Measurements from ENCODE around the gene SYTL4.

The SYTL4 gene

DNA sequence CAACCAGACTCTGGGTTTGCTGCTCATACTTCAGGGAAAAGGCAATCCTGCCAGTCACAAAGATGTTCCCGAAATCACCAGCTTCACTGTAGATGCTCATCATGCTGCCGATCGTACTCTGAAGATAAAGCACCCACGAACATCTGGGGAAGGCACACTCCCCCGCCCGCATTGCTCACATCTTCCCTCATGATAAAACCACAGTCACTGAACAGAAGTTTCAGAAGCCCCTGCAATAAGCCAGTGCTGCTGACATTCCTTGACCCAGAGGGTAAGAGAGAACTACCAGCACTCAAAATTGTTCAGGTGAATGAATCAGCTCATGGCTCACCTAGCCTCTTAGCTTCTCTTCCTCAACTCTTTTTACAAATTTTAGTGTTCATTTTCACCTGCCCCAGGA, 44.8 kb downstream of the SYTL4 start:
- no peaks in the 10 kb centered on the region for H3K36me3 ChIP-seq (ENCODE audit: insufficient read depth, low read length)
- H3K9ac ChIP-seq (ENCODE audit: low read depth, low read length): no peak overlapping the region
- no peak overlapping the region for H3K27ac ChIP-seq (ENCODE audit: low read depth, low read length)
- no peaks in the 10 kb centered on the region for H3K9me3 ChIP-seq (ENCODE audit: insufficient read depth, low read depth, low read length)
- 95% methylated on average over 6 of the region's 6 CpGs for WGBS
- no peak overlapping the region for H3K4me3 ChIP-seq (ENCODE audit: low read length)
- no peaks in the 10 kb centered on the region for H3K4me1 ChIP-seq (ENCODE audit: insufficient read depth, low read length)
- no peaks in the 10 kb centered on the region for H3K27me3 ChIP-seq (ENCODE audit: insufficient read depth, low read length)

DNA sequence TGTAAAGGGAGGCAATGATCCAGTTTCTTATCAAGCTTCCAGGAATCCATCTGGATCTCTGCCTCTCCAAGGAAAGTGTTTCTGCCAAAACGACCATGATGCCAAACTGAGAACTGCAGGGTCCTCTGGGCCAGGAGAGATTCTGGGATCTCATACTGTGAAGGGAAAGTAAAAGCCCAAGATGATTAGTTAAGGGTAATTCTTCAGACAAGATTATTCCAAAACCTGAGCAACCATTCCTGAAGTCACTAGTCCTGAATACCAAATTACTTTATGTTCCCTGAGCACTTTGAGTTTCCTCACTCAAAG, 46.0 kb downstream of the SYTL4 start:
- WGBS: 5% methylated on average over 1 of the region's 1 CpG
- no peak overlapping the region for H3K4me3 ChIP-seq (ENCODE audit: low read length)
- no peaks in the 10 kb centered on the region for H3K4me1 ChIP-seq (ENCODE audit: insufficient read depth, low read length)
- no peak overlapping the region for H3K9ac ChIP-seq (ENCODE audit: low read depth, low read length)
- no peaks in the 10 kb centered on the region for H3K9me3 ChIP-seq (ENCODE audit: insufficient read depth, low read depth, low read length)
- H3K27ac ChIP-seq (ENCODE audit: low read depth, low read length): no peak overlapping the region
- H3K36me3 ChIP-seq (ENCODE audit: insufficient read depth, low read length): no peaks in the 10 kb centered on the region
- no peaks in the 10 kb centered on the region for H3K27me3 ChIP-seq (ENCODE audit: insufficient read depth, low read length)

DNA sequence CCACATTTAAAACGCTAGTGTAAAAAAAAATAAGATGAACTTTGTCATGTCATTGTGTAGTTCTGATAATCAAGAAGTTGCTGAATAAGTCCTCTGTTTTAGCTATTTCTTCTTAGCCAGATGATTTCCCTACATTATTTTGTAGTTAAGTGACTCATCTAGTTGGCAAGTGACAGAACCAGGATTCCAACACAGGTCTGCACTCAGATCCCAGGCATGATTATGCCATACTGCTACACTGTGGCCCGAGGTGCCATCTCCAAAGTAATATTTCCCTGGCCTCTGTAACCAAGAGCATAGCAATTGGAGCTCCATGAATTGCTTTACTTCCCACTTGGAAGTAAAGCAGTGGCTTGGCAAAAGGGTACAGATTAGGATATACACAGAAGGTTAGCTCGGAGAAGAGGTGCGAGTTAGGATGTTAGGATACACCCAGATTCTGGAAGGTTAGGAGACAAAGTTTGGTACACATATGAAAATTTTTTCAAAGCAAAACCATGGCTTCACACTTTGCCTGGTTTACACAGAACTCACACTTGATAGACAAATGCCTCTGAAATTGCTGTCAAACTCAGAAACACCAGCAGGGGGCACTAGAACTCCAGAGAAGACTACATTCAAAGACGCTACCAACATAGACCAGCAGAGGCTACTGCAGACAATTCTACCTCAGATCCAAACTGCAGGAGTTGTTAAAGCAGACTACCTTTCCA, 46.5 kb downstream of the SYTL4 start:
- Histone ChIP-seq H3K9ac (ENCODE audit: low read depth, low read length) (no peak overlapping the region), H3K4me1 (ENCODE audit: insufficient read depth, low read length) (no peaks in the 10 kb centered on the region), H3K4me3 (ENCODE audit: low read length) (no peak overlapping the region), H3K36me3 (ENCODE audit: insufficient read depth, low read length) (no peaks in the 10 kb centered on the region), H3K9me3 (ENCODE audit: insufficient read depth, low read depth, low read length) (no peaks in the 10 kb centered on the region), H3K27ac (ENCODE audit: low read depth, low read length) (no peak overlapping the region), H3K27me3 (ENCODE audit: insufficient read depth, low read length) (no peaks in the 10 kb centered on the region)
- 9% methylated on average over 4 of the region's 5 CpGs for WGBS

DNA sequence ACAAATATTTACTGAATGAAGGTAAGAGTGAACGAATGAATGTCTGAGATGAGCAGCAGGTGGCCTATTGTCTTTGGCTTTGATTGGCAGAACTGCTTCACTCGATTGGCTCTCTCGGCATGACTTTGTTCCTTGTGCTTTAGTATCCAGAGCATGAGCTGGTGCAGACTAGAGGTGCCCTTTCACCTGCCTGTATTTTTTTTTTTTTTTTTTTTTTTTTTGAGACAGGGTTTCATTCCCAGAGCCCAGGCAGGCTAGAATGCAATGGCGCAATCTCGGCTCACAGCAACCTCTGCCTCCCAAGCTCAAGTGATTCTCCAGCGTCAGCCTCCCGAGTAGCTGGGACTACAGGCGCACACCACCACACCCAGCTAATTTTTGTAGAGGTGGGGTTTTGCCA, 49.0 kb downstream of the SYTL4 start:
- Histone ChIP-seq H3K9me3 (ENCODE audit: insufficient read depth, low read depth, low read length) (no peaks in the 10 kb centered on the region), H3K4me1 (ENCODE audit: insufficient read depth, low read length) (no peaks in the 10 kb centered on the region), H3K36me3 (ENCODE audit: insufficient read depth, low read length) (no peaks in the 10 kb centered on the region), H3K27ac (ENCODE audit: low read depth, low read length) (no peak overlapping the region), H3K4me3 (ENCODE audit: low read length) (no peak overlapping the region), H3K9ac (ENCODE audit: low read depth, low read length) (no peak overlapping the region), H3K27me3 (ENCODE audit: insufficient read depth, low read length) (no peaks in the 10 kb centered on the region)
- 81% methylated on average over 5 of the region's 8 CpGs for WGBS

DNA sequence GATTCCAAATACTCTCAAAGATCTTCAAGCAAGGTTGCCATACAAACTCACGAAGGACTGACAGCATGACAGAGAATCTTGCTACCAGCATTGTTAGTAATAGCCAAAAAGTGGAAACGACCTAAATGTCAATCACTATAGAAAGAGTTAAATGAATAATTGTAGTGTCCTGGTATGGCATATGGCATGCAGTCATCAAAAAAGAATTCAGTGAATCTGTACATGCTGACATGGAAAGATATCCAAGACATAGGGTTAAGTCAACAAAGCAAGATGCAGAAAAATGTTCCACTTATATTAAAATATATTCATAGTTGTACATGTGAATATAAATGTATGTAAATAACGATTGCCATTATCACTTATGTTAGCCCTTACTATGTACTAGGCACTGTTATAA, 50.3 kb downstream of the SYTL4 start:
- Histone ChIP-seq H3K9me3 (ENCODE audit: insufficient read depth, low read depth, low read length) (no peaks in the 10 kb centered on the region), H3K27me3 (ENCODE audit: insufficient read depth, low read length) (no peaks in the 10 kb centered on the region), H3K9ac (ENCODE audit: low read depth, low read length) (no peak overlapping the region), H3K27ac (ENCODE audit: low read depth, low read length) (no peak overlapping the region), H3K4me1 (ENCODE audit: insufficient read depth, low read length) (no peaks in the 10 kb centered on the region), H3K4me3 (ENCODE audit: low read length) (no peak overlapping the region), H3K36me3 (ENCODE audit: insufficient read depth, low read length) (no peaks in the 10 kb centered on the region)
- WGBS: 86% methylated on average over 2 of the region's 3 CpGs

DNA sequence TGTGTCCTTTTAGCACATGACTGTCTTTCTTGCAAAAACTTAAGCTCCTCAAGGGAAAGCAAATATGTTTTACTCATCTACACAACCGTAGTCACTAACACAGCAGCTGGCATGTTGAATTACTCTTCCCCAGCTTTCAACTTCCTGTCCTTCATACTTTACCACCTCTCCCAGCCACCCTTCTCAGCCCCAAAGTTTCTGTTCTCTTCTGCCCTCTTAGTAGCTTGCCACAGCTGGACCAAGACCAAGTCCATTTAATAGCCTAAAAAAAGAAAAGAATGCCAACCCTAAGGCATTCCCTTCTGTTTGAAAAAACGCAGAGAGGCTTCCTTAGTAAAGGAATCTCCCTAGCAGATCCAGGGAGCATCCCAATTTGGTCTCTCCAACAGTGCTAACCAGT, 51.2 kb downstream of the SYTL4 start:
- Histone ChIP-seq H3K36me3 (ENCODE audit: insufficient read depth, low read length) (no peaks in the 10 kb centered on the region), H3K4me1 (ENCODE audit: insufficient read depth, low read length) (no peaks in the 10 kb centered on the region), H3K9ac (ENCODE audit: low read depth, low read length) (no peak overlapping the region), H3K27ac (ENCODE audit: low read depth, low read length) (no peak overlapping the region), H3K4me3 (ENCODE audit: low read length) (no peak overlapping the region), H3K27me3 (ENCODE audit: insufficient read depth, low read length) (no peaks in the 10 kb centered on the region), H3K9me3 (ENCODE audit: insufficient read depth, low read depth, low read length) (no peaks in the 10 kb centered on the region)
- WGBS: 88% methylated on average over 2 of the region's 2 CpGs

DNA sequence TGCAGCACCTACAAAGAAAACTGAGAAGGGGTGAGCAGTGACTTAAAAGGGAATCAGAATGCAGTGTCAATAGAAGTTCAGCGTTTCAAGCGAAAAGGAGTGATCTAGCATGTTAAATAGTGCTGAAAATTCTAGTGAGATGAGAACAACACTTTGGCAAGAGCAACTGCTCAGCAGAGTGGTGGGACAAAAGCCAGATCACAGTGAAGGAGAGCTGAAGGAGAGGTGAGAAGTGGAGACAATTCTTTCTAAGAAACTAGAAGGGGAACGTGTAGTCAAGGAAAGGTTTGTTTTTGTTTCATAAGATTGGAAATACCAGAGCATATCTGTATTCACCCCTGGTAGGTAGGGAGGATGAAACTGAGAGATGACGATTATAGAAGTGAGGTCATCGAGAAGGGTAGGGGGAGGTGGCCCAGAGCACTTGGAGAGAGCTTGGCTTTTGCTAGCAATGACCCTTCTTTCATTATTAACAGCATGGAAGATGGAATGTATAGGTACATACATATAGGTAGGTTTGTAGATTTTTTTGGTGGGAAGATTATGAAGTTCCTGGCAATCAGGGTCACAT, 54.2 kb downstream of the SYTL4 start:
- Histone ChIP-seq H3K36me3 (ENCODE audit: insufficient read depth, low read length) (no peaks in the 10 kb centered on the region), H3K27ac (ENCODE audit: low read depth, low read length) (no peak overlapping the region), H3K27me3 (ENCODE audit: insufficient read depth, low read length) (no peaks in the 10 kb centered on the region), H3K9ac (ENCODE audit: low read depth, low read length) (no peak overlapping the region), H3K9me3 (ENCODE audit: insufficient read depth, low read depth, low read length) (no peaks in the 10 kb centered on the region), H3K4me1 (ENCODE audit: insufficient read depth, low read length) (no peaks in the 10 kb centered on the region), H3K4me3 (ENCODE audit: low read length) (no peak overlapping the region)
- WGBS: 84% methylated on average over 5 of the region's 5 CpGs

DNA sequence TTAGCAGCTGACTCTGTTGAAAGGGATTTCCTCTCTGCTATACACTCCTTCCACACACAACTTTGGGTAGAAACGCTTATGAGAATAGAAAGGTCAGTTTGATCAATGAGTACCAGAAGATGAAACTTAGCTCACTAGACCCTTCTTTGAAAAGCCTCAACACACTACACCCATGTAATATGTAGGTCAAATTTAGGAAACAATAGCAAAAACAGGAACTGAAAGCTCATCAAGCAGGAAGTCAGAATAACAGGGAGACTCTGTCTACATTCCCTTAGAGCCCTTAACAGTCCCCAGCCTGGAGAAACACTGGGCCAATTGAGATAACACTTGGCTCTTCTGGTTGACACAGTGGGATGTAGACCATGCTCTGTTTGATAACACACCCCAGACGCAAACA, 57.2 kb downstream of the SYTL4 start:
- no peaks in the 10 kb centered on the region for H3K4me1 ChIP-seq (ENCODE audit: insufficient read depth, low read length)
- H3K9me3 ChIP-seq (ENCODE audit: insufficient read depth, low read depth, low read length): no peaks in the 10 kb centered on the region
- no CpG with 5 or more reads among the region's 2 CpGs for WGBS
- no peaks in the 10 kb centered on the region for H3K36me3 ChIP-seq (ENCODE audit: insufficient read depth, low read length)
- H3K4me3 ChIP-seq (ENCODE audit: low read length): no peak overlapping the region
- no peak overlapping the region for H3K9ac ChIP-seq (ENCODE audit: low read depth, low read length)
- H3K27ac ChIP-seq (ENCODE audit: low read depth, low read length): no peak overlapping the region
- no peaks in the 10 kb centered on the region for H3K27me3 ChIP-seq (ENCODE audit: insufficient read depth, low read length)

DNA sequence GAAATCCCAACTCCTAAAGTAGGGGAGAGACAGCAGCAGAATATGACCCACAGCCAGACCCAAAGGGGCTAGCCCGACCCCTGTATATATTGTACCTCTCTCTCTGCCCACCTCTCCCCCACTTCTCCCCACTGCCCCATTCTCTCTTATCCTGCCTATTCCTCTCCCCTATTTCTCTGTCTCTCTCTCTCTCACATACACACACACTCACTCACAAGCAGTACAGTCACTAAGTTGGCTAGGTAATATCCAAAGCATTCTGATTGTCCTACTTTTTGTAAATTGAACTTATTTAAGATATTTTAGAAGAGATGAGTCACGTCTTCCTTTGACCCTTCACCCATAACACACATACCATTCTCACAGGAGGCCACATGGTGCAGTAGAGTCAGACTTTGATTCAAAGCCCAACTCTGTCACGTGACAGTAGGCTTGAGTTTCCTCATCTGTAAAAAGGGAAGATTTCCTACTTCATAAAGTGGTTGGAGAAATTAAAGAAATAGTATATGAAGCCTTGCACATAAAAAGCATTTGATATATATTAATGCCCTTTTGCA, 58.4 kb downstream of the SYTL4 start:
- H3K27ac ChIP-seq (ENCODE audit: low read depth, low read length): no peak overlapping the region
- no peaks in the 10 kb centered on the region for H3K36me3 ChIP-seq (ENCODE audit: insufficient read depth, low read length)
- no peaks in the 10 kb centered on the region for H3K9me3 ChIP-seq (ENCODE audit: insufficient read depth, low read depth, low read length)
- no peak overlapping the region for H3K9ac ChIP-seq (ENCODE audit: low read depth, low read length)
- no peaks in the 10 kb centered on the region for H3K4me1 ChIP-seq (ENCODE audit: insufficient read depth, low read length)
- H3K4me3 ChIP-seq (ENCODE audit: low read length): no peak overlapping the region
- 79% methylated on average over 2 of the region's 3 CpGs for WGBS
- H3K27me3 ChIP-seq (ENCODE audit: insufficient read depth, low read length): no peaks in the 10 kb centered on the region

DNA sequence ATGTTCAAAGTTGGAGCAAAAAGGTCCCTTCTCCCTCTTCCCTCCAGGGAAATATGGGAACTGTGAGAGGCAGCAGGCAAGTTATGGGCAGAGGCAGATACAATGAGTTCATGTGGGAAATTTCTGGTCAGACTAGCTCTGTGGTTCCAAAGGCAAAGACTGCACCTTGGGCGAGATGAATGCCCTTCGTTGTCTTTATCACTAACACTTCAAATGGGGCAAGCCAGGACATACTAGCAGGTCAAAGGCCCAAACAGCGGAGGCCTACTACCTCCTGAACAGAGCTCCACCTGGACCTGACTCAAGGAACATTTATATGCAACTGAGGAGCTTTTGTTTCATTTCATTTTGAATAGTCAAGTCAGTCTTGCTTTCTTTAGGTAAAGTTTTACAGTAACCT, 59.0 kb downstream of the SYTL4 start:
- Histone ChIP-seq H3K4me3 (ENCODE audit: low read length) (no peak overlapping the region), H3K4me1 (ENCODE audit: insufficient read depth, low read length) (no peaks in the 10 kb centered on the region), H3K9ac (ENCODE audit: low read depth, low read length) (no peak overlapping the region), H3K9me3 (ENCODE audit: insufficient read depth, low read depth, low read length) (no peaks in the 10 kb centered on the region), H3K36me3 (ENCODE audit: insufficient read depth, low read length) (no peaks in the 10 kb centered on the region), H3K27me3 (ENCODE audit: insufficient read depth, low read length) (no peaks in the 10 kb centered on the region), H3K27ac (ENCODE audit: low read depth, low read length) (no peak overlapping the region)
- WGBS: 90% methylated on average over 3 of the region's 3 CpGs

DNA sequence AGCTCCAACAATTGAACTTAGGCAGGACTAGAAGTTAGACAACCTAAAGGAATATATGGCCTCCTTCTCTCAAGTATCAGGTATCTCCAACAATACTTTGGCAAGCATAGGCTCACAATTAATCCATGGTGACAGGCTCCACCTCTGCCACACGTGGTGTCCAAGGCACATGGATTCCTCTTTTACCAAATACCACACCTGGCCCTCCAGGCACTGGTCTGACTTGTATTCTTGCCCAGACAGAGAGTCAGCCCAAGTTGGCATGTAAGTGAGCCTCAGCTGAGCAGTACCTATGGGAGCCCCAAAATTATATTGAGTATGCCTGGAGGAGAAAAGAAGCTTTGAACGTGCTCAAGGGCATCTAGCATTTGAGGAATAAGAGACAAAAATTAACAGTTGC, 68.3 kb downstream of the SYTL4 start:
- 74% methylated on average over 2 of the region's 2 CpGs for WGBS
- Histone ChIP-seq H3K27me3 (ENCODE audit: insufficient read depth, low read length) (no peaks in the 10 kb centered on the region), H3K27ac (ENCODE audit: low read depth, low read length) (no peak overlapping the region), H3K36me3 (ENCODE audit: insufficient read depth, low read length) (no peaks in the 10 kb centered on the region), H3K4me1 (ENCODE audit: insufficient read depth, low read length) (no peaks in the 10 kb centered on the region), H3K4me3 (ENCODE audit: low read length) (no peak overlapping the region), H3K9ac (ENCODE audit: low read depth, low read length) (no peak overlapping the region), H3K9me3 (ENCODE audit: insufficient read depth, low read depth, low read length) (no peaks in the 10 kb centered on the region)

DNA sequence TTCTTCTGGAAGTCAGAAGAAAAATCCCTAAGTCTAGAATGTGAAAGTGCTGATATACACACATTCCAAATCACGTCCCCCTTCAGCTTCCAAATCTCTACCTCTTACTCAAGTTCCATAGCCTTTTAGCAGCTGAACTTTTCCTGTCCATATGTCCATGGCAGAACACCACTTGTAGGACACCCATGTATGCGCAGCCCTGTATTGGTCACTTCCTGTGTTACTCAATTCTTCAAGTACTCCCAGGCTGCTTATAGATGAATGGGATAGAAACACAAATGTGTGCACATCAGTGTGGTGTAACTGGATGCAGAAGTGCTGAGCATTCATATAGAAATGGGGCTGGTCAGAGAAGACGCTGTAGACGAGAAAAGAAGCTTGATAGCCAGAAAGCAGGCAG, 69.1 kb downstream of the SYTL4 start:
- no peaks in the 10 kb centered on the region for H3K27me3 ChIP-seq (ENCODE audit: insufficient read depth, low read length)
- H3K9me3 ChIP-seq (ENCODE audit: insufficient read depth, low read depth, low read length): no peaks in the 10 kb centered on the region
- no peak overlapping the region for H3K9ac ChIP-seq (ENCODE audit: low read depth, low read length)
- H3K4me3 ChIP-seq (ENCODE audit: low read length): no peak overlapping the region
- 94% methylated on average over 4 of the region's 4 CpGs for WGBS
- no peaks in the 10 kb centered on the region for H3K36me3 ChIP-seq (ENCODE audit: insufficient read depth, low read length)
- H3K4me1 ChIP-seq (ENCODE audit: insufficient read depth, low read length): no peaks in the 10 kb centered on the region
- H3K27ac ChIP-seq (ENCODE audit: low read depth, low read length): no peak overlapping the region

Measured in HUES64 (cell line).